GM12891 (cell line): Measurements from ENCODE around the gene ZNF576.

ENCODE experiments used
- POLR2A ChIP-seq: IDR thresholded peaks from 2 replicates; pipeline ENCODE4 v1.6.1; 2011; ENCODE audit warnings: low read depth, low read length, control low read depth
- POLR2AphosphoS5 ChIP-seq: IDR thresholded peaks from 2 replicates; pipeline ENCODE4 v1.6.1; 2011; ENCODE audit warnings: low read depth, low read length, control low read depth
- POU2F2 ChIP-seq: IDR thresholded peaks from 2 replicates; pipeline ENCODE4 v1.6.1; 2011; ENCODE audit warnings: low read depth, mild to moderate bottlenecking, control low read depth, low read length, moderate library complexity
- SPI1 ChIP-seq: IDR thresholded peaks from 2 replicates; pipeline ENCODE4 v1.6.1; 2011; ENCODE audit warnings: low read depth, low read length, control low read depth
- TAF1 ChIP-seq: IDR thresholded peaks from 2 replicates; pipeline ENCODE4 v1.6.1; 2011; ENCODE audit warnings: low read depth, low read length, control low read depth

DNA sequence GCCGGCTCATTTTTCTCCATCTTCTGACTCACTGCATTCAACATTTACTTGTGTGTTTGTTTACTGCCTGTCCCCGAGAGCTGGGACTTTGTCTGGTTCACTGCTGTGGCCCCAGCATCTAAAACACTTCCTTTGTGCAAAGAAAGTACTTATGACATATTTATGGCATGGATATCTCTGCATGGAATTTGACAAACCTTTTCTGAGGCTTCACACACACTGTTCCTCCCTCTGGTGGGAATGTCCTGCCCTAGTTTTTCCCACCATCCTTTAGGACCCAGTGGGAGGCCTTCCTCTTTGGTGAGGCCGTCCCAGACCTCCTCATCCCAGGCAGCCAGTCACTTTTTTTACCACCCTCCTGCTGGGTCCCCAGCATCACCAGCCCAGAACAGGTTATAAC, 14.1 kb downstream of the ZNF576 start:
- TF ChIP-seq POLR2A (no peak), POLR2AphosphoS5 (no peak), POU2F2 (no peak), SPI1 (no peak), TAF1 (no peak)
